Smooth muscle cell of the brain vasculature (primary cell): ENCODE measurements around the gene BPIFA1.

Experiments
- DNase-seq: peaks from one replicate; pipeline ENCODE4 v3.0.0-alpha.2; 2012; ENCODE audit warnings: low read depth, low spot score

Gene BPIFA1

DNA sequence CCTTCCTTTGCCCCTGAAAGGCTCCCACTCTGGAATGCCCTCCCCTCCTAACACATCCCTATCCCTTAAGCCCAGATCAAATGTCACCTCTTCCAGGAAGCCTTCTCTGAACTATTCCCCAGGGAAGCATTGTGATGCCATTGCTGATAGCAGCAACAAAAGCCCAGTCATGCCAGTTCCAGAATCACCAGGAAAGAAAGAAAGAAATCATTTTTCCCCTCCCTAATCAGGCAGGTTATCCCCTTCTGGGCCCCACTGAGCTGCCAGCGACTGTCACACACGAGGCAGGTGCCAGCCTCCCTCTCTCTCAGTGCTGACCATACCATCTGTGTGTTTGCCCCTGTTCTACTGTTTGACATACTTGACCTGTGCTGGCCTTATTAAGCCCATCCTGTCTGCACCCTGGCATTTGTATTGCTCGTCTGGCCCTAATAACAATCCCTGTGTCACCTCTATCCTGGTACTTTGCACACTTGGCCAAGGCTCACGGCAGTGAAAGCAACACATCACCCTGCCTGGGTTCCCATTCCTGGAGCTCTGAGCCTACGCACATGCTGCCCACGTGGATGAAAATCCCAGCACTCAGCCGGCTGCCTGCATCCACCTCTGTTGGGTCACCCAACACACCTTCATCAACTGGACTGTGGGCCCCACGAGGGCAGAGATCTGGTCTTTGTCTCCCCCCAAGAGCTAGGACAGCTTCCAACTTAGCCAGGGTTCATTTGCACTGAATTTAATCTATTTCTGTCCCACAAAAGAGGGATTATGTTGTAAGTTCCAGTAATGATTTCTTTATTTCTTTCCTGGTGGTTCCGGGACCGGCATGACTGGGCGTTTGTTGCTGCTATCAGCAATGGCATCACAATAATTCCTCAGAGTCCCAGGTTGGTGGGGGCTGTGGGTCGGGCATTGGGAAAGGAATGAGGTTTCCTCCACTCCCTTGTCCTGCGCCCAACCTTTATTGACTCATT lies 42.0 kb downstream of the BPIFA1 start:
- no peak for DNase-seq

DNA sequence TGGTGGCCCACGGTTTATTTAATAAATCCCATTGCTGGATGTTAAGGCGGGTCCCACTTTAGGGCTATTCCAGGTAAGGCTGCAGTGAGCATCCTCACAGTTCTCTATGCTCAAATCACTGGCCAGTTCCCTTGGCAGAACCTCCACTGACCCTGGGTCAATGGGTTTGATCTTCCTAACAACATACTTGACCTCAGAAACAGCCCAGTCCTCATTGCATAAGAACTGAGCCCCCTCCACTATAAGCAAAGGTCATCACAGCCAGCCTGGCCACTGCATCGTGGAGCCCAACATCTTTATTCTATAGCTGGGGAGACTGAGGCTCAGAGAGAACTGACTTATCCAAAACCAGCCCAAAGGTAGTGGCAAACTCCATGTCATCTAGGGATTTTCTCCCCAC lies 42.9 kb downstream of the BPIFA1 start:
- DNase-seq: no peak

DNA sequence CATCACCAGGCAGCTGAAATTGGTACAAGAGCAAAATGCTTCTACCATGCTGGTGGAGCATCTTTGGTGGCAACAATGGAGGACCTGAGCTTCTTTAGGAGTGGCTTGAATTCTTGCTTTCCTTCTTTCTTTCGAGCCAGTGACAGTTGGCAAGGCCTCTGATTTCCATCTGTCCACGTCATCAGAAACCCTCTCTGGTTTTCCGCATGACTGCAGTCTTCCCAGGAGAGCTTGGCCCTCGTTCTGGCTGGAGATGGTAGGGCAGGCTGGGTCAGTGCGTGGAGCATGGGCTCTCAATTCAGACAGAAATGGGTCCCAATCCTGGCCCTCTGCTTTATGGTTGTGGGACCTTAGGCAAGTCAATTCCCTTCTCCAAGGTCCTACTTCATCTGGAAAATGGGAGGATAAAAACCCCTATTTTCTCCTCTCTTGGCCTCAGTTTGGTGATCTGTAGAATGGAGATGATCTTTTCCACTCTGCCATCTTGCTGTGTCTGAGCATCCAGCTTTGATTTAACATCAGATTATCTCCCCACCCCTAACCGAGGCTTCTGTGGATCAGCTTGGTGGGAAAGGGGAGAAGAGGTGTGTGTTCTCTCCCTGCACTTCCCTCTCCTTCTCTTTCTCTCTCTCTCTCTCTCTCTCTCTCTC lies 43.6 kb downstream of the BPIFA1 start:
- no peak for DNase-seq

DNA sequence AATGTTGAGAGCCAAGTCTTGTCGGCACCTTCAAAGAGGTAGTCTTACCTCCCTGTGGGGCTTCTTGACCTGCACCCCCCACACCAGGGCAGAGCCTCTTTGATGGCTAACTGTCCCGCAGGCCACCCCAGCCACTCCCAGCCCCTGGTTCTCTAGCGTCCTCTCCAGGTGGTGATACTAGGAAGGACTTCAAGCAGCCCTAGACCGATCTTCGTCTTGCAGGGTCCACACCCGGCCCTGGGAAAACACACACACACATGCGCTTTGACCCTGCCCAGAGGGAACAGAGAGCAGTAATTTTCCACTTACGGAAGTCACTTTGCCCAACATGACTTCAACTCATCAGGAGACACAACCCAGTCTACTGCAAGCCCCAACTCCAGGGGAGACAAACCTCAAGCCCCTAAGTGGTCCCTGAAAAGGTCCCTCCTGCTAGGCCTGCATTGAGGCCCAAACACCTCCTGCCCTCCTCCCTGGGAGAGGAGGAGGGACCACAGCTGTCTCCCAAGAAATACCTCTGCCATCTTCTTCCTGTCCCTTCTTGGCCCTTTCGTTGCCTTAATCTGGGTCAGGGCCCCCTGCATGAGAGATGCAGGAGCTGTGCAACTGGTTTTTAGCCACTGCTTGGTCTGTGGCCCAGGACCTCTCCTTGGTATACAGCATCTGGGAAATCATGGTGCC lies 44.3 kb downstream of the BPIFA1 start:
- no peak for DNase-seq

DNA sequence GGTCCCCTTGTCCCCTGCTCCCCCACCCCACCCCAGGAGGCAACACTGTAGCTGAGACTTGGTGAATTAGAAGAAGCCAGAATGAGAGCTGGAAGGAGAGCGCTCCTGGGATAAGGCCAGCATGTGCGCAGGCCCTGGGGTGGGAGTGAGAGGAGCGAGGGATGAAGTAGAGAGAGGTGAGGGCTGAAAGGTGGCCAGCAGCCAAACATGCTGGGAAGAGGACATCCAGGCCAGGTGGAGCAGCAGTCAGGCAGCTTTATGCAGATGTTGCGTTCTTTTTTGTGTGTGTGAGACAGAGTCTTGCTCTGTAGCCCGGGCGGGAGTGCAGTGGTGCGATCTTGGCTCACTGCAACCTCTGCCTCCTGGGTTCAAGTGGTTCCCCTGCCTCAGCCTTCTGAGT lies 45.0 kb downstream of the BPIFA1 start:
- DNase-seq: no peak

DNA sequence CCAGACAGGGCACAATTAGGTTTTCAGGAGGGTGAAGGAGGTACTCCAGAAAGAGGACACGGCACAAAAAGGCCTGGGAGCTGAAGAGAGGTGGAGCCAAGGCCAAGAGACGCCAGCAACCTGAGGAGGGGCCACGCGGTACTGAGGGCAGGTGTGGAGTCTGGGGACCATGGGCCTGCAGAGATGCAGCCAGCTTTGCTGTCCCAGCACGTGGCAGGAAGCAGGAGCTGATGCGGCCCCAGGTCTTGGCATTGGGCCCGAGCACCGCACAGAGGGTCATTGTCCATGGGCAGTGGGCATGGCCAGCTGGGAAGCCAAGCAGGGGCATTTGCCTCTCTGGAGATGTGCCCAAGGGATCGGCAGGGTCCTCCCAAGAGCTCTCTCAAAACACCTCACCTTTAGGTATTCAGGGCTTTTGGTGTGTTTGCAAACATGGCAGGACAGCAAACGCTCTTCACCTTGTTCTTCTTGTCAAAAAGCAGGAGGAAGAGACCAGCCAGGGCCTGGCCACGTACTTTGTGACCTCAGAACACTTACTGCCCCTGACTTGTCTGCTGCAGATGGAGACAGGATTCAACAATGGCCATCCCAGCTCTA lies 45.9 kb downstream of the BPIFA1 start:
- DNase-seq: no peak

DNA sequence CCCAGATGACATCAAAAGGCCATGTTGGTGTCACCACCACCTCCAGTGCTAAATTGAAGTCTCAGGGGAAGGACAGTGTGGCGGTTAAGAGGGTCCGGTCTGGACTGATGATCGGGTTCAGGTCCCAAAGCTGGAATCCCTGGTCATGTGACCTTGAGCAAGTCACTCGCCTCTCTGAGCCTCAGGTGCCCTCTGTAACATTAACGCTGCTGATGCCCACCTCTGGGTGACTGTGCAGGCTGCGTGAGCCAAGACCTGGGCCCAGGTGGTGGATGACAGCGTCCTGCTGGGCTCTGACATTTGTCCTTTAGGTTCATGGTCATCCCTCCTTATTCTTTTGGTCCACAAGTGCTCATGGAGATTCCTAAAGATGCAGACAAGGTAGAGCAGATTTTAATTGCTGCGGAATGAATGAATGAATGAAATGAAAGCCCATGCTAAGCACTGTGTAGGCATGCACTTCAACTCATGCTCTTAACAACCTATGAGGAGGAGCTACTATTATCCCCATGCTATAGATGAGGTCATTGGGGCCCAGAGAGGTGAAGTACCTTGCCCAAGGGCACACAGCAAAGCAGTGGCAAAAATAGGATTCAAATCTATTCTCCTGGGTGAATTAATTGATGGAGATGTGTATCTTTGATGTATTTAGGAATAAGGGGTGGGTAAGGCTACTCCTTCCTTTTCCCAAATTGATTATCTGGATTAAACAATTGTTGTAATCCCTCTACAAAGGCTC lies 46.6 kb downstream of the BPIFA1 start:
- no peak for DNase-seq

DNA sequence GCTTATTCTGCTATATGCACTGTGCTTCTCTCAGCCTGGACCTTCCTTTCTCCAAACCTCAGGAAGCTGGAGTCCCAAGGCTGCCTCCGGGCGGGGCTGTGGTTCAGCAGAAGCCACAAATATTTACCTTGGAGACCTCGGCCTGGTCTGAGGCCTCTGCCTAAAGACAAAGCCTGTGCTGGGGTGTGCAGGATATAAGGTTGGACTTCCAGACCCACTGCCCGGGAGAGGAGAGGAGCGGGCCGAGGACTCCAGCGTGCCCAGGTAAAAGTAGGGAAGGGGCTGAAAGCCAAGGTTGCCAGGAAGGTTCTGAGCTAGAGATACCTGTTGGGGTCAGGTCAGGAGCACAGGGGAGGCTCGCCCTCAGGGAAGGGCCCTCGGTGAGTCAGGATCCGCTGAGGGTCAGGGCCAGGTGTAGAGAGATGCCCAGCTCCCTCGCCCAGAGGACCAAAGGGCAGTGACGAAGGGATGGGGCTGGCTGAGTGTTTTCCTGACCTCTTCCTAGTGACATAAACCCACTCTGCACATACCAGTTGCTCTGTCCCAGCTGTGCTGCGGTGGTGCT lies 47.3 kb downstream of the BPIFA1 start, which contains the start of gene BPIFB1:
BPIFB1 (plus strand) TSS at position 224 of the 565 bp plus-strand sequence. CDS start 2,860 bp downstream, outside the sequence.
- no peak for DNase-seq

DNA sequence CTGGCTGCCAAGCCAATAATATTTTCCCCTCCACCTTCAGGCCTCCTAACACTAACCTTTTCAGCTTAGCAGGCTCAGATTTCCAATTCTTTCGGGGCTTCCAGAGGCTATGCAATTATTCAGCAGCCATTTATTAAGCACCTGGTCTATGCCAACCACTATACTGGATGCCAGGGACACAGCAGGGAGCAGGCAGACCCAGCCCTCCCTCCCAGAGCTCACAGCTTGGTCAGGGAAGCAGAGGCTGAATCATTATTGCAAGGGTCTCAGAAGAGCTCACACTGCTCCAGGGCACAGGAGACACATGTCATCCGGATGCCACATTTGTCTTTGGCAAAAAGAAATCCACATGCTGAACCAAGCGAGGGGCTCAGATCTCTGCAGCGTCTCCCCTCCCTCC lies 48.5 kb downstream of the BPIFA1 start:
- no peak for DNase-seq

DNA sequence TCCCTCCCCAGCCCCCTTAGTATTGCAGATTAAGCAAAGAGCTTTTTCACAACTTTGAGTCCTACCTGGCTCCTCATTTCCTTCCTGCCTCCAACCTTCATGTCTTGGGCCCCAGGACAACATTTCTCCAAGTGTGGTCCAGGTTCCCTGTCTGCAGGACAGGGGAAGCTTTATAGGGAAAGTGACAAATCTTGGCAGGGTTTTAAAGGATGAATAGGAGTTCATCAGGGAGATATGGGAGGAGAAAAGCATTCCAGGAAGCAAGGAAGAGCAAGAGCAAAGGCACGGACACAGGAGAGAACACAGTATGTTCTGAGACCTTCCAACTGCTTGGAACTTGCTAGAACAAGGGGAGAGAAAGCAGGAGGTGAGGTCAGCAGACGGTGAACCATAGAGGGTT lies 49.1 kb downstream of the BPIFA1 start:
- DNase-seq: no peak

DNA sequence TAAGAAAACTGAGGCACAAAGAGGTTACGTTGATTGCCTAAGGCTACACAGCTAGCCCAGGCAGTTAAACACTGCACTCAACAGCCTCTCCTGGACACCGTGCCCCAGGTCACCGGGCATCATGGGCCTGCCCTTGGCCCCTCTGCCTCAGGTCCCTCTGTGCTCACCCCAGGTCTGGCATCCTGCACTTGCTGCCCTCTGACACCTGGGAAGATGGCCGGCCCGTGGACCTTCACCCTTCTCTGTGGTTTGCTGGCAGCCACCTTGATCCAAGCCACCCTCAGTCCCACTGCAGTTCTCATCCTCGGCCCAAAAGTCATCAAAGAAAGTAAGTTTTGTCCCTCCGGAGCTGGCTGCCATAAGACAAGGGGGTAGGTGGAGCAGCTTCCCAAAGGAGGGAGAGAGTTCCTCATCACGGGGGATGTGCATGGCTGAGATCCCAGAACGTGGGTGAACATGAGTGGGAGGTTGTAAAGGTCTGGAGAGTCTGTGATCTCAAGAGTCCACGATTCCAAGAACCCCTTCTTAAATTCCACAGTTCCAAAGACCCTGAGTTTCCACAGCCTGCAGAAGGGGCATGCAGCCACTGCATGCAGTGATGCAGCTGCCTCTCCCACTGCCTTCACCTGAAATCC lies 50.2 kb downstream of the BPIFA1 start:
- DNase-seq: no peak

DNA sequence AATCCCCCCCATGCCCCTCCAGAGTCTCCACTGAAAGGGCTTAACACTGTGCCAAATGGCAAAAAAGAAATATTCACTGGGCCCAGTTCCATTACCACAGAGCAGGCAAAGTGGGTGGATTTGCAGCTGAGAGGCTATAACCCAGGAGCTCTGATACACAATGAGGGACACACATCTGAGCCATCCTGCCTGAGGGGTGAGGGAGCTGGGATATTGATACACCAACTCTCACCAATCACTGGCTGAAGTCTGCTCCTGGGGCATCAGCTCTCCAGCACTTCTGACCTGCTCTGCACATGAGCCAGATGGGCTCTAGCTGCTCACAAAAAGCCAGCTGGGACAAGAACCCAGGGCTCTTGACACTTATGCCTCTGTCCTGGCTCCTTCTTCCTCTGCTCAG lies 52.1 kb downstream of the BPIFA1 start:
- no peak for DNase-seq

DNA sequence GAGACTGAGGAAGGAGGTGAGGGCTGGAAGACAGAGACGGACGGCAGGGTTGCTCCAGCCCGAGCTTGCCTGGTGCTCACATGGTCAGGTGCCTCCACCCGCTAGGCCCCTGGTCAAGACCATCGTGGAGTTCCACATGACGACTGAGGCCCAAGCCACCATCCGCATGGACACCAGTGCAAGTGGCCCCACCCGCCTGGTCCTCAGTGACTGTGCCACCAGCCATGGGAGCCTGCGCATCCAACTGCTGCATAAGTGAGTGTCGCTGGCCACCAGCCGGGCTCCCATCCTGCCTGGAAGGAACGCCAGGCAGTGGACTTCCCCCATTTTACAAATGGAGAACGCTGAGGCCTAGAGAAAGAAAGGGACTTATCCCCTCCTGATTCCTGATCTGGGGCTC lies 55.1 kb downstream of the BPIFA1 start:
- no peak for DNase-seq

DNA sequence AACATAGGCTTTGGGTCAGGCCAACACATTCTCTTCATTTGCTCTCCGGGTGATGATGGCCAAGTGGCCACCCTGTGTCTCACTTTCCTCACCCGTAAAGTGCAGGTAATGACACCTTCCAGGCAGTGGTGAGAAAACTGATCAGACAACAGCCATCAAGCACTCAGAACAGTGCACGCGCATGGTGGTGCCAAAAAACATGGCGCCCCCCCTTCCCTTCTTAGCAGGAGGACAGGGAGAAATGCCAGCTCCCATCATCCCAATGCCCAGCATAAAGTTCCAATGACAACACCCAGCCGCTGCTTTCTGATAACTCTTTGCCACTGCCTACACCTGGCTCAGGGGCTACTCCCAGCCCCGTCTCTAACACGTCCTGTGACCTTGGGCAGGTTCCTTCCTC lies 55.6 kb downstream of the BPIFA1 start:
- no peak for DNase-seq

DNA sequence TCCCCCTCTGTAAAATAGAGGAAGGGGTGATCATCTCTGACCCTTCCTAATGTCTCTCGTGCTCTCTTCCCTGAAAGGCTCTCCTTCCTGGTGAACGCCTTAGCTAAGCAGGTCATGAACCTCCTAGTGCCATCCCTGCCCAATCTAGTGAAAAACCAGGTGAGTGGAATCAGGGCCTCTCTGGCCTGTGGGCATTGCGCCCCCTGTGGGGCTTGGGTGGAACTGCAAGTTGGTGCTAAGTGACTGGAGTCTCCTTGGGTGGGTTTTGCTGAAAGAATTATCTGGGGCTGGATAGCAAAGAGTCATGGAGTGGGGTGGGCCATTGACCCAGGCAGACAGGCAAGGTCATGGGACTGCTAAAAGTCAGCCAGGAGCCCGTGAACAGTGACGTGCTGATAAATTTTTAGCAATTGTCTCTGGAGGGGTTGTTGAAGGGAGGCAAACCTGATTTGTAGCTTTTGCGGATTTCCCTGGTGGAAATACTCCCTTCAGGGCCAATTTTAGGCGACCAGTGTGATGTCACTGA lies 56.1 kb downstream of the BPIFA1 start:
- DNase-seq: no peak
